H9 (cell line): ENCODE results near the gene KLHDC1. TPM values are rescaled to one million over a fixed set of nuclear protein-coding genes. Genes with fewer than 3 reads are reported as not detected.
A peak's percentile ranks its signal among the peaks of the same experiment; 100 is the strongest.
"Not testable (repeated sequence)": the region's sequence is repeated elsewhere in the genome, so short reads cannot be mapped to it uniquely, and the experiment has no call there.

Experiments used
- DNase-seq: peaks from one replicate; pipeline ENCODE4 v3.0.0-alpha.2; 2017
- H2AFZ ChIP-seq: one replicate; pipeline ENCODE4 v1.6.1; 2013; ENCODE audit warnings: mild to moderate bottlenecking, low read length, control low read depth, moderate library complexity
- H2AK5ac ChIP-seq: 2 replicates; pipeline ENCODE4 v1.6.1; 2013; ENCODE audit warnings: low read length, control low read depth, mixed read lengths; ENCODE audit not compliant: insufficient read length
- H2BK120ac ChIP-seq: one replicate; pipeline ENCODE4 v1.6.1; 2013; ENCODE audit warnings: low read depth, mild to moderate bottlenecking, low read length, control low read depth, inconsistent platforms; ENCODE audit not compliant: poor library complexity, severe bottlenecking
- H2BK12ac ChIP-seq: 2 replicates; pipeline ENCODE4 v1.6.1; 2013; ENCODE audit warnings: low read length, control low read depth, mixed read lengths, low read depth; ENCODE audit not compliant: insufficient read length
- H2BK15ac ChIP-seq: 2 replicates; pipeline ENCODE4 v1.6.1; 2013; ENCODE audit warnings: low read depth, low read length, control low read depth
- H2BK20ac ChIP-seq: one replicate; pipeline ENCODE4 v1.6.1; 2013; ENCODE audit warnings: low read depth, mild to moderate bottlenecking, low read length, control low read depth, inconsistent platforms; ENCODE audit not compliant: poor library complexity, severe bottlenecking
- H2BK5ac ChIP-seq: 2 replicates; pipeline ENCODE4 v1.6.1; 2013; ENCODE audit warnings: low read length, control low read depth, mixed read lengths; ENCODE audit not compliant: insufficient read length
- H3K14ac ChIP-seq: 2 replicates; pipeline ENCODE4 v1.6.1; 2013; ENCODE audit warnings: low read length, control low read depth; ENCODE audit not compliant: insufficient read depth
- H3K18ac ChIP-seq: 2 replicates; pipeline ENCODE4 v1.6.1; 2013; ENCODE audit warnings: low read depth, mild to moderate bottlenecking, mixed read lengths, low read length, control low read depth; ENCODE audit not compliant: insufficient read length
- H3K23ac ChIP-seq: 2 replicates; pipeline ENCODE4 v1.6.1; 2013; ENCODE audit warnings: low read length, control low read depth, mixed read lengths, low read depth; ENCODE audit not compliant: insufficient read length
- H3K23me2 ChIP-seq: 2 replicates; pipeline ENCODE4 v1.6.1; 2013; ENCODE audit warnings: low read depth, mild to moderate bottlenecking, mixed read lengths, low read length, control low read depth; ENCODE audit not compliant: insufficient read length, poor library complexity, severe bottlenecking
- H3K27ac ChIP-seq: 2 replicates; pipeline ENCODE4 v1.5.1; 2013; ENCODE audit warnings: low read length, control low read depth, mixed read lengths, low read depth; ENCODE audit not compliant: insufficient read length
- H3K27me3 ChIP-seq: 2 replicates; pipeline ENCODE4 v1.6.1; 2013; ENCODE audit warnings: low read length, control low read depth, inconsistent platforms; ENCODE audit not compliant: insufficient read depth
- H3K4ac ChIP-seq: 2 replicates; pipeline ENCODE4 v1.6.1; 2013; ENCODE audit warnings: low read depth, mild to moderate bottlenecking, control low read depth, inconsistent platforms, low read length, moderate library complexity
- H3K4me1 ChIP-seq: 2 replicates; pipeline ENCODE4 v1.6.1; 2013; ENCODE audit warnings: low read length, control low read depth, inconsistent platforms; ENCODE audit not compliant: insufficient read depth
- H3K4me2 ChIP-seq: 2 replicates; pipeline ENCODE4 v1.6.1; 2013; ENCODE audit warnings: low read length, control low read depth, mixed read lengths; ENCODE audit not compliant: insufficient read length, insufficient read depth
- H3K56ac ChIP-seq: 2 replicates; pipeline ENCODE4 v1.6.1; 2013; ENCODE audit warnings: low read depth, mild to moderate bottlenecking, mixed read lengths, low read length, control low read depth; ENCODE audit not compliant: insufficient read length
- H3K79me1 ChIP-seq: 2 replicates; pipeline ENCODE4 v1.6.1; 2013; ENCODE audit warnings: low read depth, mild to moderate bottlenecking, moderate library complexity, low read length, control low read depth, inconsistent platforms; ENCODE audit not compliant: insufficient read depth, poor library complexity, severe bottlenecking
- H3K79me2 ChIP-seq: 2 replicates; pipeline ENCODE4 v1.6.1; 2013; ENCODE audit warnings: low read length, control low read depth, inconsistent platforms; ENCODE audit not compliant: insufficient read depth
- H3K9ac ChIP-seq: 2 replicates; pipeline ENCODE4 v1.6.1; 2013; ENCODE audit warnings: low read length, control low read depth, mixed read lengths; ENCODE audit not compliant: insufficient read length; ENCODE audit errors: extremely low read depth
- H3K9me3 ChIP-seq: one replicate; pipeline ENCODE4 v1.6.1; 2013; ENCODE audit warnings: low read depth, low read length, inconsistent platforms; ENCODE audit not compliant: control insufficient read depth
- H3T11ph ChIP-seq: one replicate; pipeline ENCODE4 v1.6.1; 2013; ENCODE audit warnings: mild to moderate bottlenecking, low read length, control low read depth, inconsistent platforms
- H4K20me1 ChIP-seq: one replicate; pipeline ENCODE4 v1.6.1; 2013; ENCODE audit not compliant: control insufficient read depth, insufficient read length, insufficient read depth
- H4K5ac ChIP-seq: 2 replicates; pipeline ENCODE4 v1.6.1; 2013; ENCODE audit warnings: low read depth, mild to moderate bottlenecking, mixed read lengths, low read length, control low read depth; ENCODE audit not compliant: insufficient read length
- H4K8ac ChIP-seq: replicated peaks from 2 replicates; pipeline ENCODE4 v1.6.1; 2013; ENCODE audit warnings: low read length, control low read depth, mixed read lengths, low read depth; ENCODE audit not compliant: insufficient read length
- H4K91ac ChIP-seq: 2 replicates; pipeline ENCODE4 v1.6.1; 2013; ENCODE audit warnings: low read depth, mild to moderate bottlenecking, moderate library complexity, mixed read lengths, low read length, control low read depth; ENCODE audit not compliant: insufficient read length
- H3K27ac Mint-ChIP-seq, 3 experiments: 2 replicates in 2 of 3; 3 replicates in 1 of 3; pipeline ENCODE4 v1.8.0; 2020 to 2021; ENCODE audit warnings: mixed read lengths in 3 of 3, mild to moderate bottlenecking in 1 of 3, moderate library complexity in 1 of 3
- H3K27me3 Mint-ChIP-seq: 2 replicates; pipeline ENCODE4 v1.8.0; 2021; ENCODE audit warnings: low read depth, mild to moderate bottlenecking, moderate library complexity, mixed read lengths
- H3K36me3 Mint-ChIP-seq, 3 experiments: 2 replicates in 2 of 3; 3 replicates in 1 of 3; pipeline ENCODE4 v1.8.0; 2020 to 2021; ENCODE audit warnings: low read depth in 3 of 3, mixed read lengths in 3 of 3; ENCODE audit not compliant: insufficient read depth in 1 of 3
- H3K4me1 Mint-ChIP-seq, 2 experiments: 2 replicates each; pipeline ENCODE4 v1.8.0; 2020; ENCODE audit warnings: mixed read lengths in 2 of 2
- H3K4me3 Mint-ChIP-seq, 2 experiments: 2 replicates in 1 of 2; 3 replicates in 1 of 2; pipeline ENCODE4 v1.8.0; 2020 to 2021; ENCODE audit warnings: mild to moderate bottlenecking in 2 of 2, mixed read lengths in 2 of 2, moderate library complexity in 1 of 2
- H3K9me3 Mint-ChIP-seq, 2 experiments: 2 replicates in 1 of 2; 3 replicates in 1 of 2; pipeline ENCODE4 v1.8.0; 2020; ENCODE audit warnings: mild to moderate bottlenecking in 2 of 2, mixed read lengths in 2 of 2, moderate library complexity in 1 of 2
- CTCF ChIP-seq: fragments of 200-600 bp; sonication (generic); conservative IDR thresholded peaks from 3 replicates; pipeline ENCODE4 v1.8.0; 2021; ENCODE audit warnings: antibody characterized with exemption, mild to moderate bottlenecking
- WGBS: extraction: QIAGEN DNeasy Blood & Tissue Kit; methylation state at CpG from one replicate; pipeline ENCODE4 v1.1.7; 2013; ENCODE audit warnings: missing lambda C conversion rate, low lambda C conversion rate, mixed read lengths; ENCODE audit not compliant: insufficient read length; ENCODE audit errors: extremely low coverage; 5-methylcytosine and 5-hydroxymethylcytosine counted together
- total RNA-seq: library from RNA; stranded (reverse); gene quantifications from 2 replicates; pipeline ENCODE4 v1.2.1, GENCODE V29; 2021

The KLHDC1 gene
- total RNA-seq, 1 experiment from 2014 or later, result not detected

DNA sequence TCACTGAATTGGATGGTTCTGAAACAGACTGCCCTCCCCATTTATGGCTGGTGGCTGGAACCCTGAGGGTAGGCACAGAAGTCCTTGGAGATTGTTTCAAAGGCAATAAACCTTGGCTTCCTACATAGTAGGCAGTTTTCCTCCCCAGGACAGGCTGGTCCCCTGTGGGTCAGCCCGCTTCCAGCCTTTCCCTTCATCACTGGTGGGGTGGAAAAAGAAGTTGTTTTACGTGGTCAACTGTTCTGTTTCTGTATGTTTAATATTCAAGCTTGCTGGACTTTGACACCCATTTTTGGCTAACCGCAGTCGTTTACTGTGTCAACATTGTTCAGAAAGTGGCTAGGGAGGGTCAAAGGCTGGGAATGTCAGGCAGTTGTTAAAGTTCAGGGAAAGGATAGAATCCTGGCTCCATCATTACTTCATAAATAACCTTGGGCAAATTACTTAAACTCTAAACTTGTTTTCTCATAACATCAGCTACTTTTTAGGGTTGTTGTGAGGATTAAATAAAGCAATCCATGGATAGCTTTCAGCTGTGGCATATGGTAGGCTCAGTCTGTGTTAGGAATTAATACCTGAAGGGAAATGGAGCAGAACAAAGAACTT is 77.4 kb downstream of the KLHDC1 start:
- DNase-seq, result no peak

DNA sequence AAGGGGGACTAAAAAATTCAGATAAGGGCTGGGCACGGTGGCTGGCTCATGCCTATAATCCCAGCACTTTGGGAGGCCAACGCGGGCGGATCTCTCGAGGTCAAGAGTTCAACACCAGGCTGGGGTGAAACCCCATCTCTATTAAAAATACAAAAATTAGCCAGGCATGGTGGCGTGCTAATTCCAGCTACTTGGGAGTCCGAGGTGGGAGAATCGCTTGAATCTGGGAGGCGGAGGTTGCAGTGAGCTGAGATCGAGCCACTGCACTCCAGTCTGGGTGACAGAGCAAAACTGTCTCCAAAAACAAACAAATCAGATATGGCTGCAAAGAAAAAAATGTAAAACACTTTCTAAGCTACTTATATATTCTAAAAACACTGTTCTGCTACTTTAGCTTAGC is 78.8 kb downstream of the KLHDC1 start:
- H4K8ac ChIP-seq, H3K14ac ChIP-seq, H3K9me3 ChIP-seq, H2BK20ac ChIP-seq, H4K5ac ChIP-seq, H3K18ac ChIP-seq, DNase-seq, H3K4me3 Mint-ChIP-seq, H3K4me2 ChIP-seq, H3K27me3 ChIP-seq, H2BK12ac ChIP-seq, H2BK120ac ChIP-seq, H3T11ph ChIP-seq, H4K20me1 ChIP-seq, H3K9ac ChIP-seq, H4K91ac ChIP-seq, H2BK5ac ChIP-seq, H3K56ac ChIP-seq, H3K4me1 ChIP-seq, H3K9me3 Mint-ChIP-seq, H3K27ac ChIP-seq, H3K79me1 ChIP-seq, H3K23ac ChIP-seq, H2BK15ac ChIP-seq, H2AK5ac ChIP-seq, H3K27me3 Mint-ChIP-seq, H2AFZ ChIP-seq, H3K79me2 ChIP-seq, H3K4ac ChIP-seq: not testable (repeated sequence)
- WGBS, result no CpG with 5 or more reads among the region's 10 CpGs
- peaks cover 18% of the 10 kb centered on the region for H3K23me2 ChIP-seq
- H3K27ac Mint-ChIP-seq, result 0 out of 7 replicates have a peak overlapping the region, but pooled peaks of 1 of the 3 experiments have one; percentile 4
- H3K4me1 Mint-ChIP-seq, result peaks cover 21 to 23% of the 10 kb centered on the region in 2 experiments
- peaks cover 2 to 22% (median 20%) of the 10 kb centered on the region in 3 experiments; a peak in 6 of 7 replicates for H3K36me3 Mint-ChIP-seq

More for the DNA sequence above, 77.4 kb downstream of the KLHDC1 start:
- no peaks in the 10 kb centered on the region for H3K27me3 Mint-ChIP-seq
- H3K27ac Mint-ChIP-seq, result peak overlapping the region in 1 of 3 experiments; percentile 32; a peak in 1 of 7 replicates
- Histone ChIP-seq H3K56ac (no peak overlapping the region), H2AFZ (no peak overlapping the region), H3K4me1 (peaks cover 5% of the 10 kb centered on the region), H3K4me2 (no peak overlapping the region), H3K4ac (no peak overlapping the region), H2BK5ac (no peak overlapping the region), H2AK5ac (no peak overlapping the region), H3K27me3 (no peaks in the 10 kb centered on the region), H4K20me1 (no peaks in the 10 kb centered on the region), H3K9ac (no peak overlapping the region), H2BK120ac (no peak overlapping the region), H4K5ac (no peak overlapping the region), H3K9me3 (no peaks in the 10 kb centered on the region), H4K91ac (no peak overlapping the region), H3K23me2 (peaks cover 18% of the 10 kb centered on the region), H3T11ph (no peak overlapping the region), H3K79me2 (peaks cover 5% of the 10 kb centered on the region; the same call in 1 of the 2 replicates), H3K23ac (no peak overlapping the region), H2BK20ac (no peak overlapping the region), H4K8ac (no peak overlapping the region), H3K79me1 (no peaks in the 10 kb centered on the region), H3K27ac (no peak overlapping the region), H2BK12ac (no peak overlapping the region), H2BK15ac (no peak overlapping the region), H3K14ac (no peak overlapping the region), H3K18ac (no peak overlapping the region)
- peak overlapping the region; percentile 35 to 55; a peak in 3 of 5 replicates for H3K4me3 Mint-ChIP-seq
- H3K36me3 Mint-ChIP-seq, result peaks cover under 1 to 15% (median 14%) of the 10 kb centered on the region in 3 experiments; a peak in 6 of 7 replicates
- WGBS, result no CpG with 5 or more reads among the region's 4 CpGs
- no peak for TF ChIP-seq CTCF
- H3K9me3 Mint-ChIP-seq, result 0 out of 5 replicates have a peak, but pooled peaks cover 0 to 3% of the 10 kb centered on the region in 2 experiments
- peaks cover 25% of the 10 kb centered on the region in 2 experiments for H3K4me1 Mint-ChIP-seq
